ENCODE measurements around the gene CUL9.

Gene CUL9

DNA sequence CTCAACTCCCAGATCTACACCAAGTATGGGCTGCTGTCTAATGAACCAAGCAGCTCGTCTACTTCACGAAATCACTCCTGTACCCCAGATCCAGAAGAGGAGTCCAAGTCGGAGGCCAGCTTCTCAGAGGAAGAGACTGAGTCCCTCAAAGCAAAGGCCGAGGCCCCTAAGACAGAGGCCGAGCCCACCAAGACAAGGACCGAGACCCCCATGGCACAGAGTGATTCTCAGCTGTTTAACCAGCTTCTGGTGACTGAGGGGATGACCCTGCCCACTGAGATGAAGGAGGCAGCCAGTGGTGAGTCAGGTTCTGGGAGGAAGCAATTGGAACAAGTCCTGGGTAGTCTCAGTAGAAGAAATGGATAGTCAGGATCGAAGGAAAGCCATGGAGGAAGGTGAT, 5.8 kb downstream of the CUL9 start:
- DNase-seq (ENCODE audit: extremely low read depth, low read depth), result no peak
- TF ChIP-seq, protein P1, sequence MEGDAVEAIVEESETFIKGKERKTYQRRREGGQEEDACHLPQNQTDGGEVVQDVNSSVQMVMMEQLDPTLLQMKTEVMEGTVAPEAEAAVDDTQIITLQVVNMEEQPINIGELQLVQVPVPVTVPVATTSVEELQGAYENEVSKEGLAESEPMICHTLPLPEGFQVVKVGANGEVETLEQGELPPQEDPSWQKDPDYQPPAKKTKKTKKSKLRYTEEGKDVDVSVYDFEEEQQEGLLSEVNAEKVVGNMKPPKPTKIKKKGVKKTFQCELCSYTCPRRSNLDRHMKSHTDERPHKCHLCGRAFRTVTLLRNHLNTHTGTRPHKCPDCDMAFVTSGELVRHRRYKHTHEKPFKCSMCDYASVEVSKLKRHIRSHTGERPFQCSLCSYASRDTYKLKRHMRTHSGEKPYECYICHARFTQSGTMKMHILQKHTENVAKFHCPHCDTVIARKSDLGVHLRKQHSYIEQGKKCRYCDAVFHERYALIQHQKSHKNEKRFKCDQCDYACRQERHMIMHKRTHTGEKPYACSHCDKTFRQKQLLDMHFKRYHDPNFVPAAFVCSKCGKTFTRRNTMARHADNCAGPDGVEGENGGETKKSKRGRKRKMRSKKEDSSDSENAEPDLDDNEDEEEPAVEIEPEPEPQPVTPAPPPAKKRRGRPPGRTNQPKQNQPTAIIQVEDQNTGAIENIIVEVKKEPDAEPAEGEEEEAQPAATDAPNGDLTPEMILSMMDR (IDR thresholded peaks at IDR 0.05; ENCODE audit: low read depth, low read length), result no peak

DNA sequence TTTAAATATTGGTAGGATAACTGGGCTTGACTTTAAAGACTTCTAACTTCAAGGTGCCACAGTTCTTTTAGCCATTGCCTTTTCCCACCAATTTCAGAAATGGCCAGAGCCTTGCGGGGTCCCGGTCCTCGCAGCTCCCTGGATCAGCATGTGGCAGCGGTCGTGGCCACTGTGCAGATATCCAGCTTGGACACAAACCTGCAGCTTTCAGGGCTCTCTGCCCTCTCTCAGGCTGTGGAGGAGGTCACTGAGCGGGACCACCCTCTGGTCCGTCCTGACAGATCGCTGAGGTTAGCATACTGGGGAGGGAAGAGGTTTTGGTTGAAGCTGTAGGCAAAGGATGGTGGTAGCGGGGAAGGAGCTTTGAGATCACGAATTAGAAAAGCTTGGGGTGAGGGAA, 6.4 kb downstream of the CUL9 start:
- TF ChIP-seq, protein P1 (IDR thresholded peaks at IDR 0.05; ENCODE audit: low read depth, low read length), result no peak
- no peak for DNase-seq (ENCODE audit: extremely low read depth, low read depth)

DNA sequence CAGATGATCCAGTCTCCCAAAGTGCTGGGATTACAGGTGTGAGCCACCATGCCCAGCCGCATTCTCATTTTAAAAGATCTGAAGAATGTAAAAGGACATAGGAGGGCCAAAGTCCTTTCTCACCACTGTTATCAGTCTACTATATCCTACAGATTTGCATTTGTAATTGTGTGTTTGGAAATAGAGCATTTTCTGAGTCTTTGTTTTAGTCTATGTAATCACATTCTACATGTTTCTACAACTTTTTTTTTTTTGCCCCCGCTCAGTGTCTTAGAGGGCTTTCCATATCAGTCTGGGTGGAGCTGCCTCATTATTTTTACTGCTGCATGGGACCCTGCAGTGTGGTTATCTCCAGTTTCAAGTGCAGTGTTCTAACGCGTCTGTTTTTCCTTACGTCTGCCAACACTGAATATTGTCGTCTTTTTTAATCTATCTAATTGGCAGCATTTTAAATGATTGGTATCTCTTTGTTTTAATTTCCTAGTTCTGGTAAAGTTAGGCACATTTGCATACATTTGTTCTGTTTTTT, 7.8 kb downstream of the CUL9 start:
- TF ChIP-seq, protein P1 (IDR thresholded peaks at IDR 0.05; ENCODE audit: low read depth, low read length), result no peak

DNA sequence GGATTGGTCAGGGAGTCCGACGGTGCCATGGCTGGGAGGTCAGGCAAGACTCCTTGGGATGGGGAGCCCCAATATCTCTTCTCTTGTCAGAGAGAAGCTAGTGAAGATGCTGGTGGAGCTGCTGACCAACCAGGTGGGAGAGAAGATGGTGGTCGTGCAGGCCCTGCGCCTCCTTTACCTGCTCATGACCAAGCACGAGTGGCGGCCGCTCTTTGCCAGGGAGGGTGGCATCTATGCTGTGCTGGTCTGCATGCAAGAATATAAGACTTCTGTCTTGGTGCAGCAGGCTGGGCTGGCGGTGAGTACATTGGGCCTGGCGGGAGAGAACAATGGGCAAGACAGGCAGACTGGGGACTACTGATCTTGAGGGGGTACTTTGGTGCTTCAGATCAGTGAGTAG, 10.9 kb downstream of the CUL9 start:
- DNase-seq (ENCODE audit: extremely low read depth, low read depth), result no peak
- TF ChIP-seq, protein P1 (IDR thresholded peaks at IDR 0.05; ENCODE audit: low read depth, low read length), result no peak

More for the DNA sequence above, 7.8 kb downstream of the CUL9 start:
- DNase-seq (ENCODE audit: extremely low read depth, low read depth), result no peak

DNA sequence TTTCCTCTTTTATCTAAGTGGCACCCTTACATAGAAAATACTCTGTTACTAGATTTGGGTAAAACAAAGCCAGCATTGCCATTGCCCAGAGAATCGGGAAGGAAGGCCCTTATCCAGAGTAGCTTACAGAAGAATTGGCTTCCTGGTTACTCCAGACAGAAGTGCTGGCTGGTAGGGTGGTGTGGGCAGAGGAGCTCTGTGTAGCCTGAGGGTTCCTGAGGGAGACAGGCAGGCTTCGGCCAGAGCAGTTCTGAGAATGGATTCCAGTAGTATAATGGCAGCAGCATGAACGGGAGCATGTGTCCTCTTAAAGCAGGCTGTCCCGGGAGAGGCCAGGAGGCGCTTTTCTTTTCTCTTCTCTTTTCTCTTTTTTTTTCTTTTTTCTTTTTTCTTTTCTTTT, 11.9 kb downstream of the CUL9 start:
- TF ChIP-seq, protein P1 (IDR thresholded peaks at IDR 0.05; ENCODE audit: low read depth, low read length), result no peak
- DNase-seq (ENCODE audit: extremely low read depth, low read depth), result no peak

DNA sequence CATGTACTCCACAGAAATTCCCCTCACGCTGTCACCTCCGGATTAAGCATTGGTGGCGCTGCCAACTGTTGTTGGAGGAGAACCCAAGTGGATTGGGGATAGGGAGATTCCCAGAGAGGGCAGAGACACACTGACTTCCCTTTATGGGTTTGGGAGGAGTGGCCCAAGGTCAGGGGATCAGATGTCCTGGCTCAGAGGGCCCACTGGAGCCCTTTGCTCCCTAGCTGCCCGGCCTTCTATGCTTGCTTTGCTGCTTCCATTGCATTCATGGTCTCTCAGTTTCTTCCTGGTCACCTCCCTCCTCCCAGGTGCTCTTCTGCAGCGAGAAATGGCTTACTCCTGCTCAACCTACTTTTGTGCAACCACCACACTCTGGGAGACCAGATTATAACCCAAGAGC, 14.3 kb downstream of the CUL9 start:
- TF ChIP-seq, protein P1 (IDR thresholded peaks at IDR 0.05; ENCODE audit: low read depth, low read length), result no peak
- no peak for DNase-seq (ENCODE audit: extremely low read depth, low read depth)

DNA sequence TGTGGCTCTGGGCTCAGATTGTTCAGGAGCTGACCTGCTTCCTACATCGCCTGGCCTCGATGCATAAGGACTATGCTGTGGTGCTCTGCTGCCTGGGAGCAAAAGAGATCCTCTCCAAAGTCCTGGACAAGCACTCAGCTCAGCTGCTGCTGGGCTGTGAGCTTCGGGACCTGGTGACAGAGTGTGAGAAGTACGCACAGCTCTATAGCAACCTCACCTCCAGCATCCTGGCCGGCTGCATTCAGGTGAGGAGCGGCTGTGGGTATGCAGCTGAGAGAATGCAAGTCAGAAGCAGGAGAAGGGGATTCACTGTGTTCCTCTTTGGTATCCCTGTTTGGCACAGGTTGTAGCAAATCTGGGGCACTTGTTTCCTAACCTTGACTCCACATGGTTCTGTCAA, 17.9 kb downstream of the CUL9 start:
- TF ChIP-seq, protein P1 (IDR thresholded peaks at IDR 0.05; ENCODE audit: low read depth, low read length), result no peak
- DNase-seq (ENCODE audit: extremely low read depth, low read depth), result no peak

All from AG09319 (cell line).